GM12872 (cell line): ENCODE measurements around the gene SCUBE3.

Experiments
- CTCF ChIP-seq: IDR thresholded peaks from 3 replicates; pipeline ENCODE4 v1.5.1; 2011; ENCODE audit warnings: low read depth, mild to moderate bottlenecking, low read length, moderate library complexity; ENCODE audit not compliant: insufficient read depth

The SCUBE3 gene

GRCh38 chr6:35296931-35297600, 83.3 kb downstream of the SCUBE3 start:
- TF ChIP-seq CTCF = no peak

- TF ChIP-seq CTCF = peak; percentile 98
These were observed 84.1 kb downstream of the SCUBE3 start, which contains the start of gene DEF6 for GRCh38 chr6:35297601-35298481. DEF6 (plus strand) TSS chr6:35297818; CDS start chr6:35297857, 39 bp downstream.

GRCh38 chr6:35298625-35299140, 84.9 kb downstream of the SCUBE3 start:
- no peak for TF ChIP-seq CTCF

- no peak for TF ChIP-seq CTCF
These were observed 85.9 kb downstream of the SCUBE3 start for GRCh38 chr6:35299674-35300073.

GRCh38 chr6:35300848-35301247, 87.1 kb downstream of the SCUBE3 start:
- TF ChIP-seq CTCF = no peak
